Keratinocyte (primary cell): ENCODE data around the gene TP53AIP1. TPM values are rescaled to one million over a fixed set of nuclear protein-coding genes. Genes with fewer than 3 reads are reported as not detected.
"Not testable (repeated sequence)": the region's sequence is repeated elsewhere in the genome, so short reads cannot be mapped to it uniquely, and the experiment has no call there.

Source experiments
- DNase-seq: peaks from one replicate; pipeline ENCODE4 v3.0.0-alpha.2; 2011; ENCODE audit warnings: low read depth, missing footprints, low spot score
- FAIRE-seq: peaks from 2 replicates; lab custom pipeline; 2011; peaks lifted over from hg19 to GRCh38; lab: Jason Lieb, UNC
- H2AFZ ChIP-seq: 2 replicates; pipeline ENCODE4 v1.6.0; 2012; ENCODE audit warnings: low read length, control low read depth, inconsistent platforms; ENCODE audit not compliant: control insufficient read depth
- H3K27ac ChIP-seq: 2 replicates; pipeline ENCODE4 v1.5.1; 2011; ENCODE audit warnings: low read length; ENCODE audit not compliant: control insufficient read depth, insufficient read depth
- H3K27me3 ChIP-seq: 3 replicates; pipeline ENCODE4 v1.6.0; 2011; ENCODE audit warnings: low read length; ENCODE audit not compliant: control insufficient read depth, insufficient read depth; ENCODE audit errors: extremely low read depth
- H3K36me3 ChIP-seq, 2 experiments: 2 replicates in 1 of 2; 3 replicates in 1 of 2; pipeline ENCODE4 v1.5.1; 2011; ENCODE audit warnings: low read length in 2 of 2, mild to moderate bottlenecking in 1 of 2; ENCODE audit not compliant: control insufficient read depth in 2 of 2, insufficient read depth in 2 of 2; ENCODE audit errors: extremely low read depth in 1 of 2
- H3K4me1 ChIP-seq: 3 replicates; pipeline ENCODE4 v1.5.1; 2011; ENCODE audit warnings: low read length; ENCODE audit not compliant: control insufficient read depth, insufficient read depth; ENCODE audit errors: extremely low read depth
- H3K4me2 ChIP-seq: 3 replicates; pipeline ENCODE4 v1.6.0; 2011; ENCODE audit warnings: low read depth, low read length; ENCODE audit not compliant: control insufficient read depth, insufficient read depth; ENCODE audit errors: extremely low read depth
- H3K4me3 ChIP-seq, 3 experiments: fragments of 200-600 bp in 1 of 3; sonication (generic) in 1 of 3; 2 replicates in 2 of 3; 3 replicates in 1 of 3; pipeline ENCODE4 v1.5.1; 2011 to 2016; ENCODE audit warnings: low read length in 3 of 3, mild to moderate bottlenecking in 3 of 3, control low read depth in 2 of 3, inconsistent platforms in 1 of 3, low read depth in 1 of 3, mixed read lengths in 1 of 3, mixed run types in 1 of 3, moderate library complexity in 1 of 3; ENCODE audit not compliant: control insufficient read depth in 2 of 3, insufficient read depth in 2 of 3; ENCODE audit errors: extremely low read depth in 1 of 3
- H3K79me2 ChIP-seq: 2 replicates; pipeline ENCODE4 v1.6.0; 2012; ENCODE audit warnings: low read length; ENCODE audit not compliant: control insufficient read depth, insufficient read depth
- H3K9ac ChIP-seq: 3 replicates; pipeline ENCODE4 v1.6.0; 2011; ENCODE audit warnings: low read length; ENCODE audit not compliant: control insufficient read depth, insufficient read depth; ENCODE audit errors: extremely low read depth
- H3K9me1 ChIP-seq: 3 replicates; pipeline ENCODE4 v1.6.0; 2011; ENCODE audit warnings: low read length; ENCODE audit not compliant: control insufficient read depth, insufficient read depth; ENCODE audit errors: extremely low read depth
- H3K9me3 ChIP-seq: 2 replicates; pipeline ENCODE4 v1.5.1; 2012; ENCODE audit warnings: low read depth, low read length; ENCODE audit not compliant: control insufficient read depth
- H4K20me1 ChIP-seq: 3 replicates; pipeline ENCODE4 v1.6.0; 2011; ENCODE audit warnings: low read length; ENCODE audit not compliant: control insufficient read depth, insufficient read depth; ENCODE audit errors: extremely low read depth
- EZH2 ChIP-seq: IDR thresholded peaks from one replicate; pipeline ENCODE4 v1.6.1; 2012; ENCODE audit warnings: inconsistent platforms, mild to moderate bottlenecking, low read length, moderate library complexity
- dilution Hi-C: fragments of 300-500 bp; cut with MboI; formaldehyde crosslinking; loops from one replicate; pipeline ENCODE4 v1.7.0; 2020; ENCODE audit warnings: low sequenced_read_pairs; ENCODE audit not compliant: extremely low pct_ligation_motif_present
- polyA plus RNA-seq, 5 experiments: library from polyadenylated mRNA; depleted of rRNA in 3 of 5; stranded (reverse) in 3 of 5; stranded (forward) in 1 of 5; unstranded in 1 of 5; fragments of >200 nt; gene quantifications; 1 replicate in 1 of 5; 2 replicates in 3 of 5; 3 replicates in 1 of 5; pipeline versions ENCODE4 v1.2.1 to v1.2.3, GENCODE V29; 2011 to 2012; ENCODE audit warnings: missing spikeins in 2 of 5, low read depth in 1 of 5, low replicate concordance in 1 of 5
- TF ChIP-seq, protein P1 (sequence below), 3 experiments: IDR thresholded peaks in 1 of 3; conservative IDR thresholded peaks in 1 of 3; optimal IDR thresholded peaks in 1 of 3; 2 replicates in 2 of 3; 3 replicates in 1 of 3; pipeline versions ENCODE3 to v1.5.1; 2011; ENCODE audit warnings: low read length in 3 of 3, mild to moderate bottlenecking in 3 of 3, moderate library complexity in 2 of 3, control low read depth in 1 of 3, inconsistent platforms in 1 of 3; ENCODE audit not compliant: insufficient read depth in 2 of 3; ENCODE audit errors: extremely low read depth in 1 of 3

The TP53AIP1 gene
- polyA plus RNA-seq, 1 donor (not counting 4 experiments of a cell fraction or from before 2014, with no cell fraction given) = 37.1 TPM

DNA sequence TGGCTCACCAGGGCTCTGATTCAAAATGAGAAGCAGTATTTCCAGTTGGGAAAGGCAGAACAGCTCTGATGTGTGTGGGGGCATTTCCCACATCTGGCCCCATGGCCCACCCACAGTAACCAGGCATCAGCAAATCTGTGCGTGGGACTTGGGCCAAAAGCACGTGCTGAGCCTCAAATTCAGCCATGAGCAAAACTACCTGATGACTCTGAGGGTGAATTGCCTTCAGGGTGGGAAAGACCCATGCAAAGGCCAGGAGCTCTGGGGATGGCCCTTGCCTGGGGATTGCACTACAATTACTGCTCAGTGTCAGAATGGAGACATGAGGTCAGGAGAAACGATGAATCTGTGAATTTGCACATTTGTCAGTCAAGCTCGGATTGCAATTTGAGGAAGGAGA lies 20.9 kb downstream of the TP53AIP1 start:
- H2AFZ ChIP-seq = no peak overlapping the region
- dilution Hi-C loops = no loop called here
- no peaks in the 10 kb centered on the region for H3K9me3 ChIP-seq
- no peak overlapping the region for H3K9ac ChIP-seq
- no peaks in the 10 kb centered on the region for H3K36me3 ChIP-seq
- H3K27me3 ChIP-seq = peaks cover 5% of the 10 kb centered on the region
- no peak overlapping the region for H3K4me2 ChIP-seq
- H3K4me3 ChIP-seq = no peak overlapping the region
- no peaks in the 10 kb centered on the region for H3K9me1 ChIP-seq
- H3K4me1 ChIP-seq = peaks cover 2% of the 10 kb centered on the region
- no peak overlapping the region for H3K27ac ChIP-seq
- TF ChIP-seq EZH2 = no peak
- TF ChIP-seq, protein P1, sequence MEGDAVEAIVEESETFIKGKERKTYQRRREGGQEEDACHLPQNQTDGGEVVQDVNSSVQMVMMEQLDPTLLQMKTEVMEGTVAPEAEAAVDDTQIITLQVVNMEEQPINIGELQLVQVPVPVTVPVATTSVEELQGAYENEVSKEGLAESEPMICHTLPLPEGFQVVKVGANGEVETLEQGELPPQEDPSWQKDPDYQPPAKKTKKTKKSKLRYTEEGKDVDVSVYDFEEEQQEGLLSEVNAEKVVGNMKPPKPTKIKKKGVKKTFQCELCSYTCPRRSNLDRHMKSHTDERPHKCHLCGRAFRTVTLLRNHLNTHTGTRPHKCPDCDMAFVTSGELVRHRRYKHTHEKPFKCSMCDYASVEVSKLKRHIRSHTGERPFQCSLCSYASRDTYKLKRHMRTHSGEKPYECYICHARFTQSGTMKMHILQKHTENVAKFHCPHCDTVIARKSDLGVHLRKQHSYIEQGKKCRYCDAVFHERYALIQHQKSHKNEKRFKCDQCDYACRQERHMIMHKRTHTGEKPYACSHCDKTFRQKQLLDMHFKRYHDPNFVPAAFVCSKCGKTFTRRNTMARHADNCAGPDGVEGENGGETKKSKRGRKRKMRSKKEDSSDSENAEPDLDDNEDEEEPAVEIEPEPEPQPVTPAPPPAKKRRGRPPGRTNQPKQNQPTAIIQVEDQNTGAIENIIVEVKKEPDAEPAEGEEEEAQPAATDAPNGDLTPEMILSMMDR (optimal IDR thresholded peaks at IDR 0.05 in 1 of 3, IDR thresholded peaks at IDR 0.05 in 1 of 3, conservative IDR thresholded peaks at IDR 0.05 in 1 of 3; ENCODE audit: extremely low read depth in 1 of 3, insufficient read depth in 2 of 3, low read length in 3 of 3) = no peak
- H3K79me2 ChIP-seq = no peaks in the 10 kb centered on the region
- H4K20me1 ChIP-seq = no peaks in the 10 kb centered on the region
- DNase-seq (no peak), FAIRE-seq (no peak)

DNA sequence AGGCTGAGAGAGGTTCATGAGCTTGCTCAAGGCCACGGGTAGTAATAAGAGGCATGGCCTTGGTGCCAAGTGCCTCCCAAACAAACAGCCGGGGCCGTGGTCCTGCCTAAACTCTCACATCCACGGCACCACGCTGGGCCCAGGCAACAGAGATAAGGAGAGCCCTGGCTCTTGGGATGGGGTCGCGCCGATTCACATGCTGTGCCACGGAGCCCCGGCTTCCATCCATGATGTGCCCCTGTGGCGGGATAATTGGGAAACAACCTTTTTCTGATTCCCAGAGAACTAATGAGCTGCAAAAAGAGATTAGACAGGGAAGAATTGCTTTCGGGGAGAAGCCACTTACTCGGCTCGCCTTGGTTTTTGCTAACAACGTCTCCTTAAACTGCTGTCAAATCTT lies 22.0 kb downstream of the TP53AIP1 start:
- H3K9me3 ChIP-seq = no peaks in the 10 kb centered on the region
- no peaks in the 10 kb centered on the region for H3K79me2 ChIP-seq
- no peaks in the 10 kb centered on the region for H3K9me1 ChIP-seq
- dilution Hi-C loops = no loop called here
- H3K4me3 ChIP-seq = no peak overlapping the region
- H3K4me1 ChIP-seq = peaks cover 2% of the 10 kb centered on the region
- no peak overlapping the region for H3K9ac ChIP-seq
- no peak overlapping the region for H2AFZ ChIP-seq
- H3K36me3 ChIP-seq = no peaks in the 10 kb centered on the region
- no peak overlapping the region for H3K4me2 ChIP-seq
- H3K27ac ChIP-seq = no peak overlapping the region
- peaks cover 5% of the 10 kb centered on the region for H3K27me3 ChIP-seq
- DNase-seq = no peak
- no peak for TF ChIP-seq EZH2
- TF ChIP-seq, protein P1 (optimal IDR thresholded peaks at IDR 0.05 in 1 of 3, IDR thresholded peaks at IDR 0.05 in 1 of 3, conservative IDR thresholded peaks at IDR 0.05 in 1 of 3; ENCODE audit: extremely low read depth in 1 of 3, insufficient read depth in 2 of 3, low read length in 3 of 3) = no peak
- FAIRE-seq = no peak
- H4K20me1 ChIP-seq = no peaks in the 10 kb centered on the region

DNA sequence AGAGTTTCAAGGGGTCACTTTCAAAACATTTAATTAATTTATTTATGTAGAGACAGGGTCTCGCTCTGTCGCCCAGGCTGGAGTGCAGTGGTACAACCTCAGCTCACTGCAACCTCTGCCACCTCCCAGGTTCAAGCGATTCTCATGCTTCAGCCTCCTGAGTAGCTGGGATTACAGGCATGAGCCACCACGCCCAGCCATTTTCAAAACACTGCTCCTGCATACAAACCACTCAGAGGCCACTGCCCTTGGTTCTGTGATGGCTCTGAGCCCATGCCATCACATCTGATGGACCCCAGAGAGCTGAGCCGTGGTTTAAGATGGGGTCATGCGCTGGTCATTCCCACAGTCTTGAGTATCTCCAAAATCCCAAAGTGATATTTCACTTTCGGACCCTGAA lies 23.0 kb downstream of the TP53AIP1 start:
- H2AFZ ChIP-seq, H3K27ac ChIP-seq, FAIRE-seq, H3K9me3 ChIP-seq, H3K9ac ChIP-seq, H3K4me2 ChIP-seq, H3K4me1 ChIP-seq, dilution Hi-C loops, H3K9me1 ChIP-seq, H3K79me2 ChIP-seq, H4K20me1 ChIP-seq, H3K36me3 ChIP-seq, H3K4me3 ChIP-seq, DNase-seq, H3K27me3 ChIP-seq: not testable (repeated sequence)
